22Rv1 (cell line): Measurements from ENCODE around the gene ARHGAP10.

Experiments used
- CTCF ChIP-seq: fragments of 450-650 bp; IDR thresholded peaks from 2 replicates; pipeline ENCODE4 v1.5.1; 2017; ENCODE audit warnings: mild to moderate bottlenecking
- ZFX ChIP-seq: fragments of 450-650 bp; IDR thresholded peaks from 2 replicates; pipeline ENCODE4 v1.6.1; 2017; ENCODE audit warnings: antibody characterized with exemption, borderline replicate concordance

DNA sequence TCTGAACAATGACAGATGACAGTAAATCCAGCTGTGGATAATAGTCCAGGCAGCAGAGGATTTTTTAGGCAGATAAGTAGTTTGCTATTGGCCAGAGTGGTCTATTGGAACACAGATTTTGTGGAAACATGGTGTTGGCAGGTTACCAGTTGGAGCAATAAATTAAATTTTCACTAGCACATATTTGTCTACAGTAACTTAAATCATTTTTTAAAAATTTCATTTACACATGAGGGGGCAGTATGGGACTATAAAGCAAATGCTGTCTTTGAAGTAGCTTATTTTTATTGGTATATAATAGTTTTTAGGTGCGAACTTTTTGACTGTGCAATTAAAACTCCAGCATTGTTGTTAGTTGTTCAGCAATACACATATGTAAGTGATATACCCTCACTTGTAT lies 289.8 kb downstream of the ARHGAP10 start:
- TF ChIP-seq CTCF (peak; percentile 30), ZFX (no peak)
